ENCODE data around the gene PFN1. TPM values are rescaled to one million over a fixed set of nuclear protein-coding genes. Genes with fewer than 3 reads are reported as not detected.

PFN1 gene
- polyA plus RNA-seq, 1 donor from 2014 or later, result 145 TPM

- Histone ChIP-seq H3K79me2 (replicated peaks; ENCODE audit: insufficient read depth, low read length) (no peaks in the 10 kb centered on the region), H3K9me2 (ENCODE audit: insufficient read depth, low read length) (no peaks in the 10 kb centered on the region), H3K27ac (ENCODE audit: low read length) (no peak overlapping the region), H2AFZ (ENCODE audit: low read depth, low read length) (no peak overlapping the region), H3K27me3 (ENCODE audit: insufficient read depth, low read depth, low read length) (no peaks in the 10 kb centered on the region), H3K9ac (ENCODE audit: low read length) (no peak overlapping the region), H3K4me2 (ENCODE audit: low read length) (no peak overlapping the region), H3K9me3 (ENCODE audit: low read length) (no peaks in the 10 kb centered on the region), H3K4me3 (ENCODE audit: low read length) (no peak overlapping the region), H3F3A (ENCODE audit: insufficient read depth, low read length, poor library complexity, severe bottlenecking) (peaks cover 9% of the 10 kb centered on the region), H4K20me1 (ENCODE audit: insufficient read depth) (no peaks in the 10 kb centered on the region), H3K36me3 (ENCODE audit: insufficient read depth, low read length) (no peaks in the 10 kb centered on the region)
- TF ChIP-seq EP300 (conservative IDR thresholded peaks at IDR 0.05; ENCODE audit: poor library complexity, severe bottlenecking) (no peak), TAF1 (IDR thresholded peaks at IDR 0.05; ENCODE audit: low read depth) (no peak), POLR2AphosphoS5 (IDR thresholded peaks at IDR 0.05) (no peak), EZH2 (IDR thresholded peaks at IDR 0.05; ENCODE audit: borderline replicate concordance, insufficient read depth, low read length, poor library complexity, severe bottlenecking) (no peak), MXI1 (conservative IDR thresholded peaks at IDR 0.05; ENCODE audit: poor library complexity, severe bottlenecking) (no peak), RAD21 (conservative IDR thresholded peaks at IDR 0.05) (no peak), REST (IDR thresholded peaks at IDR 0.05; ENCODE audit: borderline replicate concordance) (no peak), SMC3 (conservative IDR thresholded peaks at IDR 0.05; ENCODE audit: poor library complexity) (no peak)
- TF ChIP-seq, protein P1, sequence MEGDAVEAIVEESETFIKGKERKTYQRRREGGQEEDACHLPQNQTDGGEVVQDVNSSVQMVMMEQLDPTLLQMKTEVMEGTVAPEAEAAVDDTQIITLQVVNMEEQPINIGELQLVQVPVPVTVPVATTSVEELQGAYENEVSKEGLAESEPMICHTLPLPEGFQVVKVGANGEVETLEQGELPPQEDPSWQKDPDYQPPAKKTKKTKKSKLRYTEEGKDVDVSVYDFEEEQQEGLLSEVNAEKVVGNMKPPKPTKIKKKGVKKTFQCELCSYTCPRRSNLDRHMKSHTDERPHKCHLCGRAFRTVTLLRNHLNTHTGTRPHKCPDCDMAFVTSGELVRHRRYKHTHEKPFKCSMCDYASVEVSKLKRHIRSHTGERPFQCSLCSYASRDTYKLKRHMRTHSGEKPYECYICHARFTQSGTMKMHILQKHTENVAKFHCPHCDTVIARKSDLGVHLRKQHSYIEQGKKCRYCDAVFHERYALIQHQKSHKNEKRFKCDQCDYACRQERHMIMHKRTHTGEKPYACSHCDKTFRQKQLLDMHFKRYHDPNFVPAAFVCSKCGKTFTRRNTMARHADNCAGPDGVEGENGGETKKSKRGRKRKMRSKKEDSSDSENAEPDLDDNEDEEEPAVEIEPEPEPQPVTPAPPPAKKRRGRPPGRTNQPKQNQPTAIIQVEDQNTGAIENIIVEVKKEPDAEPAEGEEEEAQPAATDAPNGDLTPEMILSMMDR (IDR thresholded peaks at IDR 0.05; ENCODE audit: poor library complexity, severe bottlenecking), result no peak
Observed at GRCh38 chr17:4970273-4970672, 21.9 kb upstream of the PFN1 start.

GRCh38 chr17:4969551-4970173 is 21.3 kb upstream of the PFN1 start:
- no peaks in the 10 kb centered on the region for H3K36me3 ChIP-seq (ENCODE audit: insufficient read depth, low read length)
- no peak overlapping the region for H2AFZ ChIP-seq (ENCODE audit: low read depth, low read length)
- H3K27me3 ChIP-seq (ENCODE audit: insufficient read depth, low read depth, low read length), result no peaks in the 10 kb centered on the region
- H3K9me2 ChIP-seq (ENCODE audit: insufficient read depth, low read length), result no peaks in the 10 kb centered on the region
- H3K4me2 ChIP-seq (ENCODE audit: low read length), result no peak overlapping the region
- H4K20me1 ChIP-seq (ENCODE audit: insufficient read depth), result no peaks in the 10 kb centered on the region
- H3K4me3 ChIP-seq (ENCODE audit: low read length), result peak overlapping the region; percentile 71
- H3F3A ChIP-seq (ENCODE audit: insufficient read depth, low read length, poor library complexity, severe bottlenecking), result peaks cover 9% of the 10 kb centered on the region
- no peaks in the 10 kb centered on the region for H3K79me2 ChIP-seq (replicated peaks; ENCODE audit: insufficient read depth, low read length)
- no peaks in the 10 kb centered on the region for H3K9me3 ChIP-seq (ENCODE audit: low read length)
- TF ChIP-seq, protein P1 (IDR thresholded peaks at IDR 0.05; ENCODE audit: poor library complexity, severe bottlenecking), result no peak
- TF ChIP-seq REST (IDR thresholded peaks at IDR 0.05; ENCODE audit: borderline replicate concordance), result no peak
- TF ChIP-seq TAF1 (IDR thresholded peaks at IDR 0.05; ENCODE audit: low read depth), result no peak
- TF ChIP-seq RAD21 (conservative IDR thresholded peaks at IDR 0.05), result no peak
- no peak for TF ChIP-seq SMC3 (conservative IDR thresholded peaks at IDR 0.05; ENCODE audit: poor library complexity)
- TF ChIP-seq EP300 (conservative IDR thresholded peaks at IDR 0.05; ENCODE audit: poor library complexity, severe bottlenecking), result no peak
- TF ChIP-seq EZH2 (IDR thresholded peaks at IDR 0.05; ENCODE audit: borderline replicate concordance, insufficient read depth, low read length, poor library complexity, severe bottlenecking), result no peak
- no peak for TF ChIP-seq POLR2AphosphoS5 (IDR thresholded peaks at IDR 0.05)
- TF ChIP-seq MXI1 (conservative IDR thresholded peaks at IDR 0.05; ENCODE audit: poor library complexity, severe bottlenecking), result no peak
- H3K9ac ChIP-seq (ENCODE audit: low read length), result peak overlapping the region; percentile 89
- peak overlapping the region; percentile 97 for H3K27ac ChIP-seq (ENCODE audit: low read length)
